Left renal cortex interstitium (tissue), 4 donors: ENCODE measurements around the gene RIC8B. TPM values are rescaled to one million over a fixed set of nuclear protein-coding genes. Genes with fewer than 3 reads are reported as not detected.

ENCODE experiments used
- DNase-seq, 4 donors: peaks; one replicate each; pipeline ENCODE4 v3.0.0-alpha.2; 2013; ENCODE audit warnings: low read depth in 4 of 4, low spot score in 2 of 4, missing footprints in 1 of 4
- polyA plus RNA-seq, 4 donors: library from polyadenylated mRNA; unstranded; fragments of 120-200 nt; gene quantifications; one replicate each; pipeline ENCODE4 v1.2.1, GENCODE V29; 2013; ENCODE audit not compliant: insufficient read length in 4 of 4

RIC8B gene
- polyA plus RNA-seq, 4 donors: 21.2 to 32.1 (median 28.9) TPM

- no peak for DNase-seq
These were observed 149.9 kb downstream of the RIC8B start for GRCh38 chr12:106924268-106924861.

DNA sequence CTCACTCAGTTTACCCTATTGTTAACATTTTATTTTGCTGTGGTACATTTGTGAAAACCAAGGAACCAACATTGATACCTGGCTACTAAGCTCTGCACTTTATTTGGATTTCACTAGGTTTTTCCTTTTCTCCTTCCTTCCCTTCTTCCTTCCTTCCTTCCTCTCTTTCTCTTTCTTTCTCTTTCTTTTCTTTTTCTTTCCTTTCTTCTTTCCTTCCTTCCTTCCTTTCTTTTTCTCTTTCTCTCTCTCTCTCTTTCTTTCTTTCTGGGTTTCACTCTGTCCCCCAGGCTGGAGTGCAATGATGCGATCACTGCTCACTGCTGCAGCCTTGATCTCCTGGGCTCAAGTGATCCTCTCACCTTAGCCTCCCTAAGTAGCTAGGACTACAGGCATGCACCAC is 152.2 kb downstream of the RIC8B start:
- no peak for DNase-seq

DNA sequence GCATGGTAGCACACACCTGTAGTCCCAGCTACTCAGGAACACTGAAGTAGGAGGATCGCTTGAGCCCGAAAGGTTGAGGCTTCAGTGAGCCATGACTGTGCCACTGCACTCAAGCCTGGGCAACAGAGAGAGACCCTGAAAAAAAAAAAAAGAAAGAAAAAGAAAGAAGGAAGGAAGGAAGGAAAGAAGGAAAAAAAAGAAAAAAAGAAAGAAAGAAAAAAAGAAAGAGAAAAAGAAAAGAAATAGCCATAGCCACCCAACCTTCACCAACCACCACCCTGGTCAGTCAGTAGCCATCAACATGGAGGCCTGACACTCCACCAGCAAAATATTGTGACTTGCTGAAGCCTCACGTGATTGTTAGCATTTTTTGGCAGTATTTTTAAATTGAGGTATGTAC is 159.8 kb downstream of the RIC8B start:
- DNase-seq: no peak

Other genes starting within 250 kb of the RIC8B start
- under 1 TPM in 2 of 4 donors, not detected in 2; 0.36 to 0.38 TPM for gene RFX4, start 191.7 kb upstream of the RIC8B start, polyA plus RNA-seq
- gene TMEM263, start 181.2 kb downstream of the RIC8B start, polyA plus RNA-seq: 10 to 100 TPM; 76.0 to 85.1 (median 81.3) TPM
- 10 to 100 TPM; 30.0 to 40.3 (median 31.3) TPM for gene MTERF2, start 212.5 kb downstream of the RIC8B start, polyA plus RNA-seq